AG09309 (cell line): ENCODE results near the gene GNB1.
"Not testable (repeated sequence)": the region's sequence is repeated elsewhere in the genome, so short reads cannot be mapped to it uniquely, and the experiment has no call there.

ENCODE experiments used
- DNase-seq: peaks from one replicate; pipeline ENCODE4 v3.0.0-alpha.2; 2010; ENCODE audit warnings: low read depth
- H3K4me3 ChIP-seq: 2 replicates; pipeline ENCODE4 v1.5.1; 2011; ENCODE audit warnings: mild to moderate bottlenecking, low read depth, low read length, moderate library complexity; ENCODE audit not compliant: control insufficient read depth
- CTCF ChIP-seq: IDR thresholded peaks from 2 replicates; pipeline ENCODE4 v1.5.1; 2011; ENCODE audit warnings: mild to moderate bottlenecking, low read depth, low read length, inconsistent platforms; ENCODE audit not compliant: insufficient read depth, control insufficient read depth; ENCODE audit errors: missing control alignments

Gene GNB1

GRCh38 chr1:1857096-1857703 is 33.7 kb downstream of the GNB1 start:
- no peak overlapping the region for H3K4me3 ChIP-seq
- no peak for DNase-seq
- no peak for TF ChIP-seq CTCF

GRCh38 chr1:1856161-1856560 is 34.7 kb downstream of the GNB1 start:
- not testable (repeated sequence) for DNase-seq, H3K4me3 ChIP-seq

- TF ChIP-seq CTCF: no peak
- no peak for DNase-seq
- H3K4me3 ChIP-seq: no peak overlapping the region
Observed at GRCh38 chr1:1853593-1854257, 37.2 kb downstream of the GNB1 start.

- H3K4me3 ChIP-seq: no peak overlapping the region
- DNase-seq: no peak
Observed at GRCh38 chr1:1852619-1853414, 38.1 kb downstream of the GNB1 start.

GRCh38 chr1:1847890-1848289 is 43.0 kb downstream of the GNB1 start:
- TF ChIP-seq CTCF: no peak

More at GRCh38 chr1:1852619-1853414, 38.1 kb downstream of the GNB1 start:
- no peak for TF ChIP-seq CTCF

GRCh38 chr1:1847061-1847850 is 43.6 kb downstream of the GNB1 start:
- DNase-seq: no peak
- no peak overlapping the region for H3K4me3 ChIP-seq
- no peak for TF ChIP-seq CTCF

More at GRCh38 chr1:1847890-1848289, 43.0 kb downstream of the GNB1 start:
- DNase-seq: no peak
- H3K4me3 ChIP-seq: no peak overlapping the region

GRCh38 chr1:1846386-1846918 is 44.4 kb downstream of the GNB1 start:
- TF ChIP-seq CTCF: no peak
- DNase-seq: no peak
- H3K4me3 ChIP-seq: no peak overlapping the region
